Erythroblast (primary cell): ENCODE measurements around the gene LRCOL1.

Source experiments
- GATA1 ChIP-seq: IDR thresholded peaks from 2 replicates; pipeline ENCODE4 v1.6.1; 2011; ENCODE audit warnings: low read depth, mild to moderate bottlenecking, control low read depth, low read length, moderate library complexity
- POLR2A ChIP-seq: IDR thresholded peaks from 2 replicates; pipeline ENCODE4 v1.6.1; 2011; ENCODE audit warnings: mild to moderate bottlenecking, low read length

- TF ChIP-seq POLR2A (no peak), GATA1 (no peak)
These were observed 20.3 kb upstream of the LRCOL1 start for GRCh38 chr12:132630672-132631071.
